ENCODE results near the gene GNAT3.

- TF ChIP-seq CTCF (IDR thresholded peaks at IDR 0.05; ENCODE audit: low read depth, low read length, missing input control) (no peak), GABPA (IDR thresholded peaks at IDR 0.05 in 1 of 2, conservative IDR thresholded peaks at IDR 0.05 in 1 of 2) (no peak), TAF1 (conservative IDR thresholded peaks at IDR 0.05) (no peak)
Measured at GRCh38 chr7:80432166-80432565, 79.7 kb downstream of the GNAT3 start.

All from liver (tissue), 3 donors.